ENCODE data around the gene ZNF829. TPM values are rescaled to one million over a fixed set of nuclear protein-coding genes. Genes with fewer than 3 reads are reported as not detected.

Gene ZNF829
- total and polyA plus RNA-seq, 10 of the 15 experiments (the other 5 are each of a cell fraction or from before 2014, with no cell fraction given) = 0.08 to 0.63 (median 0.22) TPM

GRCh38 chr19:36962346-36962745, 46.3 kb upstream of the ZNF829 start:
- SMC1A ChIA-PET (ENCODE audit: uncharacterized antibody, unreplicated experiment) = no interaction called here
- 60% methylated on average over 5 of the region's 6 CpGs for WGBS (ENCODE audit: insufficient coverage, insufficient replicate concordance, low lambda C conversion rate, missing lambda C conversion rate)
- CTCF ChIA-PET = no interaction called here
- H3K27me3 ChIP-seq (replicated peaks in 1 of 2; ENCODE audit: control insufficient read depth in 2 of 2, insufficient read depth in 2 of 2, low read length in 1 of 2) = no peaks in the 10 kb centered on the region
- H3K9ac ChIP-seq (ENCODE audit: control insufficient read depth, insufficient read depth, low read length) = no peak overlapping the region
- H3K79me2 ChIP-seq (ENCODE audit: control insufficient read depth, insufficient read depth, low read length) = no peaks in the 10 kb centered on the region
- in situ Hi-C loops (cut with MboI) (no loop called here), intact Hi-C loops (cut with micrococcal nuclease; ENCODE audit: unreplicated experiment) (no loop called here)
- H3K9me3 ChIP-seq (replicated peaks; ENCODE audit: control insufficient read depth, insufficient read depth, low read length) = no peaks in the 10 kb centered on the region; the same call in 2 of the 3 replicates
- no peak overlapping the region for H3K4me3 ChIP-seq
- TF ChIP-seq ETV6 (conservative IDR thresholded peaks at IDR 0.05 in 1 of 2, IDR thresholded peaks at IDR 0.05 in 1 of 2; ENCODE audit: borderline replicate concordance in 1 of 2, low read depth in 1 of 2) (no peak), MEF2B (IDR thresholded peaks at IDR 0.05; ENCODE audit: partially characterized antibody, poor library complexity, severe bottlenecking) (no peak), ZBTB40 (IDR thresholded peaks at IDR 0.05; ENCODE audit: borderline replicate concordance) (no peak)
- TF ChIP-seq, protein P1, sequence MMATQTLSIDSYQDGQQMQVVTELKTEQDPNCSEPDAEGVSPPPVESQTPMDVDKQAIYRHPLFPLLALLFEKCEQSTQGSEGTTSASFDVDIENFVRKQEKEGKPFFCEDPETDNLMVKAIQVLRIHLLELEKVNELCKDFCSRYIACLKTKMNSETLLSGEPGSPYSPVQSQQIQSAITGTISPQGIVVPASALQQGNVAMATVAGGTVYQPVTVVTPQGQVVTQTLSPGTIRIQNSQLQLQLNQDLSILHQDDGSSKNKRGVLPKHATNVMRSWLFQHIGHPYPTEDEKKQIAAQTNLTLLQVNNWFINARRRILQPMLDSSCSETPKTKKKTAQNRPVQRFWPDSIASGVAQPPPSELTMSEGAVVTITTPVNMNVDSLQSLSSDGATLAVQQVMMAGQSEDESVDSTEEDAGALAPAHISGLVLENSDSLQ (IDR thresholded peaks at IDR 0.05) = no peak
- TF ChIP-seq, protein P2, sequence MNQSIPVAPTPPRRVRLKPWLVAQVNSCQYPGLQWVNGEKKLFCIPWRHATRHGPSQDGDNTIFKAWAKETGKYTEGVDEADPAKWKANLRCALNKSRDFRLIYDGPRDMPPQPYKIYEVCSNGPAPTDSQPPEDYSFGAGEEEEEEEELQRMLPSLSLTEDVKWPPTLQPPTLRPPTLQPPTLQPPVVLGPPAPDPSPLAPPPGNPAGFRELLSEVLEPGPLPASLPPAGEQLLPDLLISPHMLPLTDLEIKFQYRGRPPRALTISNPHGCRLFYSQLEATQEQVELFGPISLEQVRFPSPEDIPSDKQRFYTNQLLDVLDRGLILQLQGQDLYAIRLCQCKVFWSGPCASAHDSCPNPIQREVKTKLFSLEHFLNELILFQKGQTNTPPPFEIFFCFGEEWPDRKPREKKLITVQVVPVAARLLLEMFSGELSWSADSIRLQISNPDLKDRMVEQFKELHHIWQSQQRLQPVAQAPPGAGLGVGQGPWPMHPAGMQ (IDR thresholded peaks at IDR 0.05; ENCODE audit: borderline replicate concordance) = no peak
- no peaks in the 10 kb centered on the region for H3K36me3 ChIP-seq (ENCODE audit: control insufficient read depth in 2 of 2, insufficient read depth in 2 of 2, low read length in 1 of 2)
- DNase-seq (ENCODE audit: low read depth, low spot score) (no peak), FAIRE-seq (no peak), ATAC-seq (no peak)
- no peak overlapping the region for H3K27ac ChIP-seq (ENCODE audit: control insufficient read depth, insufficient read depth)
- H3K4me1 ChIP-seq (ENCODE audit: control insufficient read depth, insufficient read depth, low read length) = no peaks in the 10 kb centered on the region
- RAD21 ChIA-PET (ENCODE audit: unreplicated experiment) = no interaction called here
- no peak overlapping the region for H2AFZ ChIP-seq (ENCODE audit: control insufficient read depth, low read depth, low read length)
- POLR2A ChIA-PET = no interaction called here
- no peak overlapping the region for H3K4me2 ChIP-seq (ENCODE audit: control insufficient read depth, insufficient read depth)
- H4K20me1 ChIP-seq (ENCODE audit: control insufficient read depth, insufficient read depth) = no peaks in the 10 kb centered on the region
- BruUV-seq (replicated peaks) = no TSS peak

Data from GM12878 (cell line).